ENCODE measurements around the gene GSK3A. TPM values are rescaled to one million over a fixed set of nuclear protein-coding genes. Genes with fewer than 3 reads are reported as not detected.

Gene GSK3A
- total RNA-seq, 1 donor from 2014 or later = 39.8 TPM

DNA sequence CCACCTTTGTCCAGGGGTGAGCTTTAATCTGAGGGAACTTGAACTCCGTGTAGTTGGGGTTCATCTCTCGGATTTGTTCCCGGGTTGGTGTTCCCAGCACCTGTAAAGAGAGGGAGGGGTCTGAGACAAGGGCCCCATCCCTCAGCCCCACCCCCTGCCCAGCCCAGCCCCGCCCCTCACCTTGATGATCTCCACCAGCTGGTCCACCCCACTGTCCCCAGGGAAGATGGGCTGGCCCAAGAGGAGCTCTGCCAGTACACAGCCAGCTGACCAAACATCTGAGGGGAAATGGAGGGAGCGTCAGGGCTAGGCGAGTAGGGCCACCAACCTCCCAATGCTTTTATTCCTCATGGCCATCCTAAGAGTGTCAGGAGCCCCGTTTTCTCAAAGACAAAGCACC, 9.3 kb downstream of the GSK3A start:
- Histone ChIP-seq H3K36me3 (peaks cover 95% of the 10 kb centered on the region), H3K27me3 (ENCODE audit: low read depth) (no peaks in the 10 kb centered on the region), H3K27ac (no peak overlapping the region), H3K4me3 (no peak overlapping the region), H3K9me3 (no peaks in the 10 kb centered on the region), H3K4me1 (no peaks in the 10 kb centered on the region)
- no peak for DNase-seq
- TF ChIP-seq, protein P1, sequence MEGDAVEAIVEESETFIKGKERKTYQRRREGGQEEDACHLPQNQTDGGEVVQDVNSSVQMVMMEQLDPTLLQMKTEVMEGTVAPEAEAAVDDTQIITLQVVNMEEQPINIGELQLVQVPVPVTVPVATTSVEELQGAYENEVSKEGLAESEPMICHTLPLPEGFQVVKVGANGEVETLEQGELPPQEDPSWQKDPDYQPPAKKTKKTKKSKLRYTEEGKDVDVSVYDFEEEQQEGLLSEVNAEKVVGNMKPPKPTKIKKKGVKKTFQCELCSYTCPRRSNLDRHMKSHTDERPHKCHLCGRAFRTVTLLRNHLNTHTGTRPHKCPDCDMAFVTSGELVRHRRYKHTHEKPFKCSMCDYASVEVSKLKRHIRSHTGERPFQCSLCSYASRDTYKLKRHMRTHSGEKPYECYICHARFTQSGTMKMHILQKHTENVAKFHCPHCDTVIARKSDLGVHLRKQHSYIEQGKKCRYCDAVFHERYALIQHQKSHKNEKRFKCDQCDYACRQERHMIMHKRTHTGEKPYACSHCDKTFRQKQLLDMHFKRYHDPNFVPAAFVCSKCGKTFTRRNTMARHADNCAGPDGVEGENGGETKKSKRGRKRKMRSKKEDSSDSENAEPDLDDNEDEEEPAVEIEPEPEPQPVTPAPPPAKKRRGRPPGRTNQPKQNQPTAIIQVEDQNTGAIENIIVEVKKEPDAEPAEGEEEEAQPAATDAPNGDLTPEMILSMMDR (IDR thresholded peaks at IDR 0.05) = no peak
- no peak for ATAC-seq
- intact Hi-C loops (cut with DNase I) = no loop called here

DNA sequence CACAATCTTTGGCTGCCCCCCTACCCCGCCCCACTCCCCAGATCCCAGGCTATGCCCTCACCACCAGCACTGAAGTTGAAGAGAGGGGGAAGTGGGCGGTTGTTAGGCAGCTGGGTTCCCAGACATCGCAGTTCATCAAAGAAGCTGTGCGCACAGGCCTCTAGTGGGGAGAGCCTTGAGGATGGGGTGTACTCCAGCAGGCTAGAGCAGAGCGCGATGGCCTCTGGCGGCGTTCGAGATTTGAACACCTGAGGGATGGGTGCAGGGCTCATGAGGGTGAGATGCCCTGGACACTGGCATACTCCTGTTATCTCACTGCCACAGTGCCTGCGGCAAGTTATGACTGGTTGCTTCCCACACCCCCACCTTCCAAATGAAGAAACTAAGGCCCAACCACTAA, 10.0 kb downstream of the GSK3A start:
- no peaks in the 10 kb centered on the region for H3K9me3 ChIP-seq
- H3K27me3 ChIP-seq (ENCODE audit: low read depth) = no peaks in the 10 kb centered on the region
- H3K36me3 ChIP-seq = peaks cover 97% of the 10 kb centered on the region
- H3K4me3 ChIP-seq = no peak overlapping the region
- intact Hi-C loops (cut with DNase I) = no loop called here
- ATAC-seq (no peak), DNase-seq (no peak)
- no peaks in the 10 kb centered on the region for H3K4me1 ChIP-seq
- TF ChIP-seq, protein P1 (IDR thresholded peaks at IDR 0.05) = no peak
- H3K27ac ChIP-seq = no peak overlapping the region

DNA sequence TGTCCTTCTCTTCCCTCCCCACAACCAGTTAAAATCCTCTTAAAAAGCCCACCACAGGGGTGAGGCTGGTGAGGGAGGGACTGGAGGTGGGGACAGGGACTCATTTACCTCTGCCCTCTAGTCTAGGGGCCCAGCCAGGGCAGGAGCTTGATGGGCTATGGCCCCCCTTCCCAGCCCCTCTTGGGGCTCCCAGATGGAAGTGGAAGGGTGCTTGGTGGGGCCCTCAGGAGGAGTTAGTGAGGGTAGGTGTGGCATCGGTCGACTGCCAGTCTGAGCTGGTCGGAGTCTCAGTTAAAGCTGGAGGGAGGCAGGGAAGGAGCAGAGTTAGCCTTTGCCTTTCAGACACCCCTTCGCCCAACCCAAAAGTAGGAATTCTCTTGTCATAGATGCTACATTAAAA, 11.8 kb downstream of the GSK3A start:
- Histone ChIP-seq H3K27ac (no peak overlapping the region), H3K4me3 (no peak overlapping the region), H3K4me1 (no peaks in the 10 kb centered on the region), H3K9me3 (no peaks in the 10 kb centered on the region), H3K27me3 (ENCODE audit: low read depth) (no peaks in the 10 kb centered on the region), H3K36me3 (peaks cover 97% of the 10 kb centered on the region)
- intact Hi-C loops (cut with DNase I) = no loop called here
- ATAC-seq (no peak), DNase-seq (no peak)
- TF ChIP-seq, protein P1 (IDR thresholded peaks at IDR 0.05) = no peak

DNA sequence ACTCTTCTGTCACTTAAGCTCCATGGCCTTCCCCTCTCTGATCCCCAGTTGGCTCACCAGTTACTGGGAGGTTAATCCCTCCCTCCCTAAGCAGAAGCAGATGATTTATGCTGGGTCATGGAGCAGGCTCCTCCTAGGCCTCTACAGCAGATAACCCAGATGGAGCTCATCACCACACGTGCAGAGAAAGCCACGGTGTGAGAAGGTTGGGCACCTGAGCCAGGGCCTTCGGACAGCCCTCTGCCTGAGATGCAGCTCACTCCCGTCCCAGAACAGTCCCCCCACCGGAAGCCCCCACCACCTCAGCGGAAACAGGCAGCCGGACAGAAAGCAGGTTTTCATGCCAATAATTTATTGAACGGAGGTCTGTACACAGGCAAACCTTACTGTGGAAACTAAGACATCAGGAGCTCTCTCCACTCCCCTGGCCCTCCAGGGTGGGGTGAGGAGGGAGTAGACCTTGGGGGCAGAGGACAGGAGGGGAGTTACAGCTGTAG, 12.5 kb downstream of the GSK3A start:
- Histone ChIP-seq H3K27me3 (ENCODE audit: low read depth) (no peaks in the 10 kb centered on the region), H3K36me3 (peaks cover 97% of the 10 kb centered on the region), H3K27ac (no peak overlapping the region), H3K4me3 (no peak overlapping the region), H3K4me1 (no peaks in the 10 kb centered on the region), H3K9me3 (no peaks in the 10 kb centered on the region)
- DNase-seq (no peak), ATAC-seq (no peak)
- intact Hi-C loops (cut with DNase I) = no loop called here
- TF ChIP-seq, protein P1 (IDR thresholded peaks at IDR 0.05) = no peak

DNA sequence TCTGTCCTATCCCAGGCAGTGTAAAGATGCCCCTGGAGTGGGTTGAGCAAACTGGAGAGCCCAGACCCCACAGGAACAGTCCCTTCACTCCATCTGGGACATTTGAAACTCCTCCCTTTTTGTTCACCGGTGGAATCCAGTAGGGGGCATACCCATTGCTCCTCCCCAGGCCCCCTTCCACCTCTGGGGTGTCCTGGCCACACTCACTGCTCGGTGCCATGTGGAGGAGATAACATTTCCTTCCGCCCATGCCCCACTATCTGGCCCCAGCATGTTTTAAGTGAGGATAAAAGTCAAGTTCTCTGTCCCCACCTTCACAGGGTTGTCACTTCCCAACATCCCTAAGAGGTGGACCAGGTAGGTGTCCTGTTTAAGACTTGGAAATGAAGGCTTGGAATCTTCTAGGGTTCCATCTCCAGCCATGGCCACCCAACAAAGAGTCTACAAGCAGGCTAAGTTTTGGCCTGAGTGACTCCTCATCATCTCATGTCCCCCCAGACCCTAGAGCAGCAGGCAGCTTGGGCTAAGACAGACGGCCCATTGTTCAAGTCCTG, 13.0 kb downstream of the GSK3A start:
- intact Hi-C loops (cut with DNase I) = no loop called here
- ATAC-seq = no peak
- TF ChIP-seq, protein P1 (IDR thresholded peaks at IDR 0.05) = no peak

More for the DNA sequence above, 13.0 kb downstream of the GSK3A start:
- Histone ChIP-seq H3K27ac (no peak overlapping the region), H3K4me1 (no peaks in the 10 kb centered on the region), H3K27me3 (ENCODE audit: low read depth) (no peaks in the 10 kb centered on the region), H3K9me3 (no peaks in the 10 kb centered on the region), H3K4me3 (no peak overlapping the region), H3K36me3 (peaks cover 97% of the 10 kb centered on the region)
- no peak for DNase-seq

All from lower lobe of right lung (tissue), 2 donors.